Keratinocyte (primary cell): Measurements from ENCODE around the gene ZBTB24. TPM values are rescaled to one million over a fixed set of nuclear protein-coding genes. Genes with fewer than 3 reads are reported as not detected.
A peak's percentile ranks its signal among the peaks of the same experiment; 100 is the strongest.
"Not testable (repeated sequence)": the region's sequence is repeated elsewhere in the genome, so short reads cannot be mapped to it uniquely, and the experiment has no call there.

ENCODE experiments used
- DNase-seq: peaks from one replicate; pipeline ENCODE4 v3.0.0-alpha.2; 2011; ENCODE audit warnings: low read depth, missing footprints, low spot score
- FAIRE-seq: peaks from 2 replicates; lab custom pipeline; 2011; peaks lifted over from hg19 to GRCh38; lab: Jason Lieb, UNC
- H2AFZ ChIP-seq: 2 replicates; pipeline ENCODE4 v1.6.0; 2012; ENCODE audit warnings: low read length, control low read depth, inconsistent platforms; ENCODE audit not compliant: control insufficient read depth
- H3K27ac ChIP-seq: 2 replicates; pipeline ENCODE4 v1.5.1; 2011; ENCODE audit warnings: low read length; ENCODE audit not compliant: control insufficient read depth, insufficient read depth
- H3K27me3 ChIP-seq: 3 replicates; pipeline ENCODE4 v1.6.0; 2011; ENCODE audit warnings: low read length; ENCODE audit not compliant: control insufficient read depth, insufficient read depth; ENCODE audit errors: extremely low read depth
- H3K36me3 ChIP-seq, 2 experiments: 2 replicates in 1 of 2; 3 replicates in 1 of 2; pipeline ENCODE4 v1.5.1; 2011; ENCODE audit warnings: low read length in 2 of 2, mild to moderate bottlenecking in 1 of 2; ENCODE audit not compliant: control insufficient read depth in 2 of 2, insufficient read depth in 2 of 2; ENCODE audit errors: extremely low read depth in 1 of 2
- H3K4me1 ChIP-seq: 3 replicates; pipeline ENCODE4 v1.5.1; 2011; ENCODE audit warnings: low read length; ENCODE audit not compliant: control insufficient read depth, insufficient read depth; ENCODE audit errors: extremely low read depth
- H3K4me2 ChIP-seq: 3 replicates; pipeline ENCODE4 v1.6.0; 2011; ENCODE audit warnings: low read depth, low read length; ENCODE audit not compliant: control insufficient read depth, insufficient read depth; ENCODE audit errors: extremely low read depth
- H3K4me3 ChIP-seq, 3 experiments: fragments of 200-600 bp in 1 of 3; sonication (generic) in 1 of 3; 2 replicates in 2 of 3; 3 replicates in 1 of 3; pipeline ENCODE4 v1.5.1; 2011 to 2016; ENCODE audit warnings: low read length in 3 of 3, mild to moderate bottlenecking in 3 of 3, control low read depth in 2 of 3, inconsistent platforms in 1 of 3, low read depth in 1 of 3, mixed read lengths in 1 of 3, mixed run types in 1 of 3, moderate library complexity in 1 of 3; ENCODE audit not compliant: control insufficient read depth in 2 of 3, insufficient read depth in 2 of 3; ENCODE audit errors: extremely low read depth in 1 of 3
- H3K79me2 ChIP-seq: 2 replicates; pipeline ENCODE4 v1.6.0; 2012; ENCODE audit warnings: low read length; ENCODE audit not compliant: control insufficient read depth, insufficient read depth
- H3K9ac ChIP-seq: 3 replicates; pipeline ENCODE4 v1.6.0; 2011; ENCODE audit warnings: low read length; ENCODE audit not compliant: control insufficient read depth, insufficient read depth; ENCODE audit errors: extremely low read depth
- H3K9me1 ChIP-seq: 3 replicates; pipeline ENCODE4 v1.6.0; 2011; ENCODE audit warnings: low read length; ENCODE audit not compliant: control insufficient read depth, insufficient read depth; ENCODE audit errors: extremely low read depth
- H3K9me3 ChIP-seq: 2 replicates; pipeline ENCODE4 v1.5.1; 2012; ENCODE audit warnings: low read depth, low read length; ENCODE audit not compliant: control insufficient read depth
- H4K20me1 ChIP-seq: 3 replicates; pipeline ENCODE4 v1.6.0; 2011; ENCODE audit warnings: low read length; ENCODE audit not compliant: control insufficient read depth, insufficient read depth; ENCODE audit errors: extremely low read depth
- EZH2 ChIP-seq: IDR thresholded peaks from one replicate; pipeline ENCODE4 v1.6.1; 2012; ENCODE audit warnings: inconsistent platforms, mild to moderate bottlenecking, low read length, moderate library complexity
- dilution Hi-C: fragments of 300-500 bp; cut with MboI; formaldehyde crosslinking; loops from one replicate; pipeline ENCODE4 v1.7.0; 2020; ENCODE audit warnings: low sequenced_read_pairs; ENCODE audit not compliant: extremely low pct_ligation_motif_present
- polyA plus RNA-seq, 5 experiments: library from polyadenylated mRNA; depleted of rRNA in 3 of 5; stranded (reverse) in 3 of 5; stranded (forward) in 1 of 5; unstranded in 1 of 5; fragments of >200 nt; gene quantifications; 1 replicate in 1 of 5; 2 replicates in 3 of 5; 3 replicates in 1 of 5; pipeline versions ENCODE4 v1.2.1 to v1.2.3, GENCODE V29; 2011 to 2012; ENCODE audit warnings: missing spikeins in 2 of 5, low read depth in 1 of 5, low replicate concordance in 1 of 5
- TF ChIP-seq, protein P1 (sequence below), 3 experiments: IDR thresholded peaks in 1 of 3; conservative IDR thresholded peaks in 1 of 3; optimal IDR thresholded peaks in 1 of 3; 2 replicates in 2 of 3; 3 replicates in 1 of 3; pipeline versions ENCODE3 to v1.5.1; 2011; ENCODE audit warnings: low read length in 3 of 3, mild to moderate bottlenecking in 3 of 3, moderate library complexity in 2 of 3, control low read depth in 1 of 3, inconsistent platforms in 1 of 3; ENCODE audit not compliant: insufficient read depth in 2 of 3; ENCODE audit errors: extremely low read depth in 1 of 3

The ZBTB24 gene
- polyA plus RNA-seq, 1 donor (not counting 4 experiments of a cell fraction or from before 2014, with no cell fraction given): 4.6 TPM

DNA sequence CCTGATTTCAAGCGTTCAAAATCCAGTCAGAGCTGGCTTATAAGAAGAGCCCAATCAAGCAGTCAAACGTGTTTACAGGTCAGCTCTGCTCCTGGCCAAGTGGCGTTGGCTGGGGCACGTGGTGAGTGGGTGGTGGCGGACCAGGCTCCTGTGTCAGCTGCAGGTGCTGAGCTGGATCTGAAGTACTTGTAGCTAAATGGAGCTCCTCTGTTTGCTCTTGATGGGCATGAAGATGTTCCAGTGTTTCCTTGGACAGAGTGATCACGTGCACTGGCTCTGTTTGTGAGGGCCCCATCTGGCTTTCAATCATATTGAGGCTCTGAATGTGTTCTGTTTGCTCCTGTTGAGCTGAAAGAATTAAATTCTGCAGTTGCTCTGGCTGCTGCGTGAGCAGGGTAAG lies 17.2 kb downstream of the ZBTB24 start:
- Histone ChIP-seq H3K9ac (no peak overlapping the region), H3K79me2 (no peaks in the 10 kb centered on the region), H3K9me1 (no peaks in the 10 kb centered on the region), H3K4me1 (peaks cover 8% of the 10 kb centered on the region), H3K4me3 (no peak overlapping the region), H3K36me3 (peaks cover 18% of the 10 kb centered on the region in 2 experiments), H3K27me3 (no peaks in the 10 kb centered on the region), H4K20me1 (no peaks in the 10 kb centered on the region), H3K9me3 (no peaks in the 10 kb centered on the region), H2AFZ (no peak overlapping the region), H3K4me2 (no peak overlapping the region), H3K27ac (no peak overlapping the region)
- TF ChIP-seq, protein P1, sequence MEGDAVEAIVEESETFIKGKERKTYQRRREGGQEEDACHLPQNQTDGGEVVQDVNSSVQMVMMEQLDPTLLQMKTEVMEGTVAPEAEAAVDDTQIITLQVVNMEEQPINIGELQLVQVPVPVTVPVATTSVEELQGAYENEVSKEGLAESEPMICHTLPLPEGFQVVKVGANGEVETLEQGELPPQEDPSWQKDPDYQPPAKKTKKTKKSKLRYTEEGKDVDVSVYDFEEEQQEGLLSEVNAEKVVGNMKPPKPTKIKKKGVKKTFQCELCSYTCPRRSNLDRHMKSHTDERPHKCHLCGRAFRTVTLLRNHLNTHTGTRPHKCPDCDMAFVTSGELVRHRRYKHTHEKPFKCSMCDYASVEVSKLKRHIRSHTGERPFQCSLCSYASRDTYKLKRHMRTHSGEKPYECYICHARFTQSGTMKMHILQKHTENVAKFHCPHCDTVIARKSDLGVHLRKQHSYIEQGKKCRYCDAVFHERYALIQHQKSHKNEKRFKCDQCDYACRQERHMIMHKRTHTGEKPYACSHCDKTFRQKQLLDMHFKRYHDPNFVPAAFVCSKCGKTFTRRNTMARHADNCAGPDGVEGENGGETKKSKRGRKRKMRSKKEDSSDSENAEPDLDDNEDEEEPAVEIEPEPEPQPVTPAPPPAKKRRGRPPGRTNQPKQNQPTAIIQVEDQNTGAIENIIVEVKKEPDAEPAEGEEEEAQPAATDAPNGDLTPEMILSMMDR (optimal IDR thresholded peaks at IDR 0.05 in 1 of 3, IDR thresholded peaks at IDR 0.05 in 1 of 3, conservative IDR thresholded peaks at IDR 0.05 in 1 of 3; ENCODE audit: extremely low read depth in 1 of 3, insufficient read depth in 2 of 3, low read length in 3 of 3): no peak
- DNase-seq: no peak
- FAIRE-seq: no peak
- dilution Hi-C loops: no loop called here

- DNase-seq (no peak), FAIRE-seq (peak; percentile 81)
- dilution Hi-C loops: no loop called here
- Histone ChIP-seq H3K9me3 (no peaks in the 10 kb centered on the region), H3K27ac (peak overlapping the region; percentile 54), H3K36me3 (peaks cover 4 to 10% of the 10 kb centered on the region in 2 experiments), H3K79me2 (no peaks in the 10 kb centered on the region), H3K4me1 (peaks cover 16% of the 10 kb centered on the region), H3K9ac (no peak overlapping the region), H3K27me3 (no peaks in the 10 kb centered on the region), H2AFZ (no peak overlapping the region), H3K9me1 (no peaks in the 10 kb centered on the region), H4K20me1 (no peaks in the 10 kb centered on the region), H3K4me3 (no peak overlapping the region), H3K4me2 (peak overlapping the region; percentile 4)
- no peak for TF ChIP-seq EZH2
- TF ChIP-seq, protein P1 (optimal IDR thresholded peaks at IDR 0.05 in 1 of 3, IDR thresholded peaks at IDR 0.05 in 1 of 3, conservative IDR thresholded peaks at IDR 0.05 in 1 of 3; ENCODE audit: extremely low read depth in 1 of 3, insufficient read depth in 2 of 3, low read length in 3 of 3): no peak
Observed at GRCh38 chr6:109461733-109462526, 21.1 kb downstream of the ZBTB24 start.

DNA sequence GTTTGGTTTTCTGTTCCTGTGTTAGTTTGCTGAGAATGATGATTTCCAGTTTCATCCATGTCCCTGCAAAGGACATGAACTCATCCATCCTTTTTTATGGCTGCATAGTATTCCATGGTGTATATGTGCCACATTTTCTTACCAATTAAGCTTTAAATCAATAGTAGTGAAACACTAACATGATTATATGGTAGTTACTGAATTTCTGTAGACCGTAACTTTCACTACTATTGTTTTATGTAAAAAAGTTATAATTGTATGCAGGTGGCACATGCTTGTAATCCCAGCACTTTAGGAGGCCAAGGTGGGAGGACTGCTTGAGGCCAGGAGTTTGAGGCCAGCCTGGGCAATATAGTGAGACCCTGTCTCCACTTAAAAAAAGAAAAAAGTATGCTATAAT lies 21.8 kb downstream of the ZBTB24 start:
- H3K9me3 ChIP-seq, DNase-seq, H3K4me3 ChIP-seq, H3K9me1 ChIP-seq, H3K27me3 ChIP-seq, H2AFZ ChIP-seq, H3K36me3 ChIP-seq, dilution Hi-C loops, H3K9ac ChIP-seq, H3K79me2 ChIP-seq, H3K4me2 ChIP-seq, H4K20me1 ChIP-seq, FAIRE-seq: not testable (repeated sequence)
- peak overlapping the region; percentile 32 for H3K27ac ChIP-seq
- peaks cover 23% of the 10 kb centered on the region for H3K4me1 ChIP-seq
